Stomach (tissue), 4 donors: Measurements from ENCODE around the gene GPR153.

Experiments
- POLR2A ChIP-seq, 4 donors: fragments of 450-650 bp; IDR thresholded peaks; one replicate each; pipeline ENCODE4 v1.6.1; 2016; ENCODE audit warnings: antibody characterized with exemption in 4 of 4, control low read depth in 2 of 4, mild to moderate bottlenecking in 1 of 4, moderate library complexity in 1 of 4
- TF ChIP-seq, protein P1 (sequence below), 7 experiments: fragments of 450-650 bp in 4 of 7; fragments of 200-600 bp in 3 of 7; sonication (generic) in 3 of 7; IDR thresholded peaks; one replicate each; pipeline ENCODE4 v1.5.1; 2016 to 2019; ENCODE audit warnings: antibody characterized with exemption in 7 of 7, control low read depth in 2 of 7, mild to moderate bottlenecking in 1 of 7

DNA sequence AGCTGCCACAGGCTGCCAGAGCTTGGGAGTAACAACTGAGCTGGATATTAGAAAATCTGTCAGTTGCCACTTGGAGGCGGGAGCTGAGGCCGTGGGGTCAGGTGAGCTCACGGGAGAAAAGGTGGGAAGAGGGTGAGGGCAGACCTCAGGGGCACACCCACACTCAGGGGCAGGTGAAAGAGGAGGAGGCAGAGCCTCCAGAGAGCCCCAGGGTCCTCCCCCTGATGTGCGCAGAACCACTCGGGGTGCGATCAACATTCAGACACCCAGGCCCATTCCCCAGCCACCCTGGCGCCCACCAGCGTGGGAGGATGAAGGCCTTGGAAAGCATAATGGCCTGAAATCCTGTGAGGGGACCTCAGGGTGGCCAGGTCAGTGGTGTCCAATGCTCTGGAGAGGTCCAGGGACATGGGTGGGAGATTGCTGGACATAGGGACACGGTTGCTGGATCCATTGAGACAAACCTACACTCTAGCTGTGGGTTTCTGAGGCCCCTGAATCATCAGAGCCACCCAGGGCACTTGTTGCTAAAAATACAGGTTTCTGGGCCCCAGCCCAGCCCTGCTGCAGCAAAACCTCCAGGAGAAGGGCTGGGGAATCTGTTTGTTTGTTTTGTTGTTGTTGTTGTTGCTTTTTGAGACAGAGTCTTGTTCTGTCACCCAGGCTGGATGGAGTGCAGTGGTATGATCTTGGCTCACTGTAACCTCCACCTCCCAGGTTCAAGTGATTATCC is 49.4 kb upstream of the GPR153 start:
- TF ChIP-seq, protein P1, sequence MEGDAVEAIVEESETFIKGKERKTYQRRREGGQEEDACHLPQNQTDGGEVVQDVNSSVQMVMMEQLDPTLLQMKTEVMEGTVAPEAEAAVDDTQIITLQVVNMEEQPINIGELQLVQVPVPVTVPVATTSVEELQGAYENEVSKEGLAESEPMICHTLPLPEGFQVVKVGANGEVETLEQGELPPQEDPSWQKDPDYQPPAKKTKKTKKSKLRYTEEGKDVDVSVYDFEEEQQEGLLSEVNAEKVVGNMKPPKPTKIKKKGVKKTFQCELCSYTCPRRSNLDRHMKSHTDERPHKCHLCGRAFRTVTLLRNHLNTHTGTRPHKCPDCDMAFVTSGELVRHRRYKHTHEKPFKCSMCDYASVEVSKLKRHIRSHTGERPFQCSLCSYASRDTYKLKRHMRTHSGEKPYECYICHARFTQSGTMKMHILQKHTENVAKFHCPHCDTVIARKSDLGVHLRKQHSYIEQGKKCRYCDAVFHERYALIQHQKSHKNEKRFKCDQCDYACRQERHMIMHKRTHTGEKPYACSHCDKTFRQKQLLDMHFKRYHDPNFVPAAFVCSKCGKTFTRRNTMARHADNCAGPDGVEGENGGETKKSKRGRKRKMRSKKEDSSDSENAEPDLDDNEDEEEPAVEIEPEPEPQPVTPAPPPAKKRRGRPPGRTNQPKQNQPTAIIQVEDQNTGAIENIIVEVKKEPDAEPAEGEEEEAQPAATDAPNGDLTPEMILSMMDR (IDR thresholded peaks at IDR 0.05): no peak
- TF ChIP-seq POLR2A (IDR thresholded peaks at IDR 0.05): no peak
